Endothelial cell of umbilical vein (primary cell): ENCODE measurements around the gene EFNA2. TPM values are rescaled to one million over a fixed set of nuclear protein-coding genes. Genes with fewer than 3 reads are reported as not detected.
"Not testable (repeated sequence)": the region's sequence is repeated elsewhere in the genome, so short reads cannot be mapped to it uniquely, and the experiment has no call there.

Experiments used
- BruUV-seq: library from RNA; stranded (reverse); fragments of 400-500 nt; replicated peaks from 2 replicates; lab custom pipeline; 2021; lab: Mats Ljungman, UMichigan
- CTCF ChIA-PET: fragments of 300-600, 350-600 bp; sonication (Branson Sonifier 250); formaldehyde crosslinking; loops from one replicate; lab custom pipeline; 2021; ENCODE audit warnings: antibody characterized with exemption, inconsistent platforms; lab: Charles Lee
- POLR2A ChIA-PET: fragments of 300-600, 350-600 bp; sonication (Branson Sonifier 250); formaldehyde crosslinking; loops from one replicate; lab custom pipeline; 2021; ENCODE audit warnings: antibody characterized with exemption, inconsistent platforms; lab: Charles Lee
- DNase-seq: peaks from one replicate; pipeline ENCODE4 v3.0.0-alpha.2; 2011; ENCODE audit warnings: low read depth, low spot score
- FAIRE-seq: peaks from 2 replicates; lab custom pipeline; 2011; peaks lifted over from hg19 to GRCh38; lab: Jason Lieb, UNC
- H2AFZ ChIP-seq: 2 replicates; pipeline ENCODE4 v1.6.0; 2012; ENCODE audit warnings: low read depth, low read length, control low read depth, inconsistent platforms
- H3K27ac ChIP-seq: 2 replicates; pipeline ENCODE4 v1.5.1; 2011; ENCODE audit warnings: low read depth, mild to moderate bottlenecking, control low read depth, low read length, moderate library complexity; ENCODE audit not compliant: insufficient read depth
- H3K27me3 ChIP-seq, 2 experiments: 2 replicates each; pipeline versions ENCODE4 v1.6.0 to v1.6.1; 2011; ENCODE audit warnings: low read length in 2 of 2, mixed read lengths in 1 of 2; ENCODE audit not compliant: control insufficient read depth in 2 of 2, insufficient read depth in 2 of 2
- H3K36me3 ChIP-seq, 2 experiments: 2 replicates in 1 of 2; 3 replicates in 1 of 2; pipeline ENCODE4 v1.5.1; 2011; ENCODE audit warnings: low read length in 2 of 2, mild to moderate bottlenecking in 1 of 2, moderate library complexity in 1 of 2; ENCODE audit not compliant: control insufficient read depth in 2 of 2, insufficient read depth in 2 of 2; ENCODE audit errors: extremely low read depth in 1 of 2
- H3K4me1 ChIP-seq: 3 replicates; pipeline ENCODE4 v1.5.1; 2011; ENCODE audit warnings: mild to moderate bottlenecking, low read length; ENCODE audit not compliant: control insufficient read depth, insufficient read depth; ENCODE audit errors: extremely low read depth
- H3K4me2 ChIP-seq: 2 replicates; pipeline ENCODE4 v1.6.1; 2011; ENCODE audit warnings: low read length, control low read depth, mixed read lengths; ENCODE audit not compliant: insufficient read depth
- H3K4me3 ChIP-seq, 3 experiments: fragments of 200-600 bp in 1 of 3; sonication (generic), shearing (Covaris generic) in 1 of 3; replicated peaks in 1 of 3; 2 replicates each; pipeline ENCODE4 v1.5.1; 2011 to 2016; ENCODE audit warnings: control low read depth in 3 of 3, low read length in 3 of 3, mild to moderate bottlenecking in 2 of 3, inconsistent platforms in 1 of 3, low read depth in 1 of 3, moderate library complexity in 1 of 3; ENCODE audit not compliant: insufficient read depth in 1 of 3
- H3K79me2 ChIP-seq: 2 replicates; pipeline ENCODE4 v1.6.0; 2012; ENCODE audit warnings: low read length, inconsistent platforms; ENCODE audit not compliant: control insufficient read depth, insufficient read depth
- H3K9ac ChIP-seq: replicated peaks from 2 replicates; pipeline ENCODE3; 2011; ENCODE audit warnings: low read length, control low read depth; ENCODE audit not compliant: insufficient read depth; ENCODE audit errors: extremely low read depth
- H3K9me1 ChIP-seq: replicated peaks from 3 replicates; pipeline ENCODE4 v1.6.0; 2011; ENCODE audit warnings: mild to moderate bottlenecking, low read length; ENCODE audit not compliant: control insufficient read depth, insufficient read depth; ENCODE audit errors: extremely low read depth
- H3K9me3 ChIP-seq: replicated peaks from 2 replicates; pipeline ENCODE4 v1.5.1; 2012; ENCODE audit warnings: low read length, inconsistent platforms; ENCODE audit not compliant: control insufficient read depth, insufficient read depth
- H4K20me1 ChIP-seq: replicated peaks from 2 replicates; pipeline ENCODE3; 2011; ENCODE audit warnings: mild to moderate bottlenecking, low read length; ENCODE audit not compliant: control insufficient read depth, insufficient read depth; ENCODE audit errors: extremely low read depth
- FOS ChIP-seq: IDR thresholded peaks from 2 replicates; pipeline ENCODE4 v1.6.1; 2011; ENCODE audit warnings: mild to moderate bottlenecking, low read length, moderate library complexity, borderline replicate concordance; ENCODE audit not compliant: insufficient read depth
- MYC ChIP-seq: IDR thresholded peaks from one replicate; pipeline ENCODE4 v1.6.1; 2011; ENCODE audit warnings: mild to moderate bottlenecking, low read depth, low read length
- POLR2A ChIP-seq: IDR thresholded peaks from 2 replicates; pipeline ENCODE4 v1.6.1; 2012; ENCODE audit warnings: low read depth, mild to moderate bottlenecking, control low read depth, low read length
- dilution Hi-C: fragments of 300-500 bp; cut with MboI; formaldehyde crosslinking; loops from one replicate; pipeline ENCODE4 v1.15.0; 2019; ENCODE audit warnings: low sequenced_read_pairs; ENCODE audit not compliant: extremely low pct_ligation_motif_present
- intact Hi-C: fragments of 100-400 bp; cut with micrococcal nuclease; formaldehyde crosslinking; loops from one replicate; pipeline ENCODE4 v1.10.0; 2022
- polyA plus RNA-seq, 4 experiments: library from polyadenylated mRNA; depleted of rRNA in 3 of 4; stranded (reverse) in 3 of 4; unstranded in 1 of 4; fragments of >200 nt; gene quantifications; 2 replicates each; pipeline versions ENCODE4 v1.2.1 to v1.2.3, GENCODE V29; 2011 to 2012; ENCODE audit warnings: missing spikeins in 1 of 4
- total RNA-seq: library from RNA; stranded (reverse); gene quantifications from 2 replicates; pipeline ENCODE4 v1.2.3, GENCODE V29; 2021
- TF ChIP-seq, protein P1 (sequence below): IDR thresholded peaks from 2 replicates; pipeline ENCODE4 v1.6.1; 2011; ENCODE audit not compliant: insufficient read depth, insufficient read length

Gene EFNA2
- total and polyA plus RNA-seq, 2 donors (not counting 3 experiments of a cell fraction or from before 2014, with no cell fraction given): 0.52 to 1.1 TPM

DNA sequence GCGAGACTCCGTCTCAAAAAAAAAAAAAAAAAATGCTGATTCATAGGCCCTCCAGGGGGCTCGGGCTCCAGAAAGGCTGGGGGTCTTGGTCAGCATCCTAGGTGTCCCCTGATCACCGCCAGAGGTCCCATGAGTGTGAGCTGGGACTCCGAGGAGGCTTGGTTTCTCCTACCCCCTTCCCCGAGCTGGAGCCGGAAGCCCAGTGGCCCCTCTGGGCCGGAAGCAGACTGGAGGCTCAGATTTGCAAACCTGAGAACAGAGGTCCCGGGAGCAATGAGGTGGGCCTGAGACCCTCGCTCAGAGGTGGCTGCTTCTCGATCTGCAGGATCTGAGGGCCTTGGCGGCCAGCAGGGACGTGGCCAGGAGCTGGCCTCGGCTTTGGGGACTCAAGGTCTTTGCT is 41.5 kb downstream of the EFNA2 start:
- DNase-seq (no peak), FAIRE-seq (no peak)
- Histone ChIP-seq H3K9me1 (no peaks in the 10 kb centered on the region), H3K9me3 (no peaks in the 10 kb centered on the region), H3K4me1 (peaks cover 8% of the 10 kb centered on the region), H4K20me1 (no peaks in the 10 kb centered on the region), H3K4me3 (no peak overlapping the region), H3K79me2 (no peaks in the 10 kb centered on the region), H2AFZ (no peak overlapping the region), H3K36me3 (no peaks in the 10 kb centered on the region), H3K27me3 (peaks cover 0 to 2% of the 10 kb centered on the region in 2 experiments), H3K9ac (no peak overlapping the region), H3K27ac (no peak overlapping the region), H3K4me2 (no peak overlapping the region)
- ChIA-PET POLR2A (no interaction called here), CTCF (interaction anchor here (0.9 to 2.5 kb wide), 3 partner anchors 9 to 13 kb away, joined by 3 to 10 read pairs (median 5); no protein-coding TSS in a partner anchor)
- intact Hi-C loops: no loop called here
- dilution Hi-C loops: no loop called here
- TF ChIP-seq, protein P1, sequence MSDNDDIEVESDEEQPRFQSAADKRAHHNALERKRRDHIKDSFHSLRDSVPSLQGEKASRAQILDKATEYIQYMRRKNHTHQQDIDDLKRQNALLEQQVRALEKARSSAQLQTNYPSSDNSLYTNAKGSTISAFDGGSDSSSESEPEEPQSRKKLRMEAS: no peak
- no peak for TF ChIP-seq FOS
- TF ChIP-seq POLR2A: no peak
- TF ChIP-seq MYC: no peak
- no TSS peak for BruUV-seq

DNA sequence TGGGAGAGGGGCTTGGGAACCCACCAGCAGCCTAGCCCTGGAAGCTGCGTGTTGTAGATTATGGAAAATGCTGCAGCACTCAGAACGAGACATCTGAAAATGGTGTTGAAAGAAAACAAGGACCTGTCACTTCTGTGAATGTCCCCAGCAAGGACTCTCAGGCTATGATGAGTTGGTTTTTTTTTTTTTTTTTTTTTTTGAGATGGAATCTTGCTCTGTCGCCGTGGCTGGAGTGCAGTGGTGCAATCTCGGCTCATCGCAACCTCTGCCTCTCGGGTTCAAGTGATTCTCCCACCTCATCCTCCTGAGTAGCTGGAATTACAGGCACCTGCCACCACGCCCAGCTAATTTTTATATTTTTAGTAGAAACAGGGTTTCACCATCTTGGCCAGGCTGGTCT is 46.5 kb downstream of the EFNA2 start:
- CTCF ChIA-PET: interaction anchor here (0.9 to 1.5 kb wide), 2 partner anchors 11 to 16 kb away, joined by 3 read pairs; no protein-coding TSS in a partner anchor
- intact Hi-C loops, H3K4me3 ChIP-seq, H3K36me3 ChIP-seq, H3K4me2 ChIP-seq, FAIRE-seq, BruUV-seq, H3K4me1 ChIP-seq, H2AFZ ChIP-seq, H3K79me2 ChIP-seq, dilution Hi-C loops, H3K27me3 ChIP-seq, H3K9ac ChIP-seq, H4K20me1 ChIP-seq, H3K9me1 ChIP-seq, H3K9me3 ChIP-seq, POLR2A ChIA-PET, H3K27ac ChIP-seq, DNase-seq: not testable (repeated sequence)
